WTC11 (cell line): ENCODE results near the gene RNF43. TPM values are rescaled to one million over a fixed set of nuclear protein-coding genes. Genes with fewer than 3 reads are reported as not detected.

ENCODE experiments used
- ATAC-seq: fragments of 200-7000 bp; cut with Tn5 transposase; 2 replicates; pipeline ENCODE4 v1.10.0; 2021; ENCODE audit warnings: mild to moderate bottlenecking, moderate library complexity
- CTCF ChIA-PET: fragments of 300-600 bp; sonication (Branson Sonifier 250); formaldehyde crosslinking; loops from one replicate; lab custom pipeline; 2021; ENCODE audit warnings: antibody characterized with exemption; lab: Charles Lee
- POLR2A ChIA-PET: fragments of 350-600 bp; sonication (Branson Sonifier 250); formaldehyde crosslinking; loops from one replicate; lab custom pipeline; 2021; ENCODE audit warnings: antibody characterized with exemption; lab: Charles Lee
- DNase-seq: peaks from one replicate; pipeline ENCODE4 v3.0.0; 2021; ENCODE audit warnings: low spot score
- H3K27ac Mint-ChIP-seq: 2 replicates; pipeline ENCODE4 v1.8.0; 2021; ENCODE audit warnings: mixed read lengths
- H3K27me3 Mint-ChIP-seq: 2 replicates; pipeline ENCODE4 v1.8.0; 2021; ENCODE audit warnings: low read depth, mild to moderate bottlenecking, moderate library complexity, mixed read lengths
- H3K36me3 Mint-ChIP-seq: 2 replicates; pipeline ENCODE4 v1.8.0; 2021; ENCODE audit warnings: mixed read lengths
- H3K4me1 Mint-ChIP-seq: 2 replicates; pipeline ENCODE4 v1.8.0; 2022; ENCODE audit warnings: mixed read lengths
- H3K4me3 Mint-ChIP-seq: 2 replicates; pipeline ENCODE4 v1.8.0; 2021; ENCODE audit warnings: mild to moderate bottlenecking, moderate library complexity, mixed read lengths
- H3K9me3 Mint-ChIP-seq: 2 replicates; pipeline ENCODE4 v1.8.0; 2021; ENCODE audit warnings: mixed read lengths
- ELF4 ChIP-seq: sonication (generic); formaldehyde crosslinking; IDR thresholded peaks from 2 replicates; pipeline ENCODE4 v1.8.1; 2022; ENCODE audit warnings: low read depth, mild to moderate bottlenecking, moderate library complexity, missing genetic modification reagents
- EMX1 ChIP-seq: fragments of 250-450 bp; sonication (Bioruptor Pico); IDR thresholded peaks from 2 replicates; pipeline ENCODE4 v1.8.0; 2021; ENCODE audit warnings: mild to moderate bottlenecking
- GABPB1 ChIP-seq: sonication (generic); formaldehyde crosslinking; IDR thresholded peaks from 2 replicates; pipeline ENCODE4 v1.8.1; 2023; ENCODE audit warnings: mild to moderate bottlenecking, missing genetic modification reagents
- NFATC4 ChIP-seq: fragments of 250-450 bp; sonication (Bioruptor Pico); IDR thresholded peaks from 2 replicates; pipeline ENCODE4 v1.9.0; 2021; ENCODE audit warnings: mild to moderate bottlenecking
- SOX15 ChIP-seq: fragments of 250-450 bp; sonication (Bioruptor Pico); IDR thresholded peaks from 2 replicates; pipeline ENCODE4 v1.9.0; 2021; ENCODE audit warnings: mild to moderate bottlenecking
- TEAD4 ChIP-seq: sonication (generic); formaldehyde crosslinking; IDR thresholded peaks from 2 replicates; pipeline ENCODE4 v1.8.0; 2022; ENCODE audit warnings: mild to moderate bottlenecking, missing genetic modification reagents
- ZNF317 ChIP-seq: sonication (generic); formaldehyde crosslinking; IDR thresholded peaks from 2 replicates; pipeline ENCODE4 v1.8.1; 2023; ENCODE audit warnings: low read depth, mild to moderate bottlenecking, moderate library complexity, missing genetic modification reagents, borderline replicate concordance
- total RNA-seq: library from RNA; stranded (reverse); gene quantifications from 3 replicates; pipeline ENCODE4 v1.2.3, GENCODE V29; 2021
- TF ChIP-seq, protein P1 (sequence below): sonication (generic); formaldehyde crosslinking; IDR thresholded peaks from 2 replicates; pipeline ENCODE4 v1.8.1; 2023; ENCODE audit warnings: mild to moderate bottlenecking, missing genetic modification reagents, moderate library complexity
- TF ChIP-seq, protein P2 (sequence below): fragments of 250-450 bp; sonication (Bioruptor Pico); IDR thresholded peaks from 2 replicates; pipeline ENCODE4 v1.9.0; 2021; ENCODE audit warnings: moderate library complexity, mild to moderate bottlenecking, inconsistent platforms, borderline replicate concordance
- TF ChIP-seq, protein P3 (sequence below): sonication (generic); formaldehyde crosslinking; IDR thresholded peaks from 2 replicates; pipeline ENCODE4 v1.8.0; 2022; ENCODE audit warnings: missing genetic modification reagents
- TF ChIP-seq, protein P4 (sequence below): sonication (generic); formaldehyde crosslinking; IDR thresholded peaks from 2 replicates; pipeline ENCODE4 v1.8.1; 2023; ENCODE audit warnings: mild to moderate bottlenecking, missing genetic modification reagents
- TF ChIP-seq, protein P5 (sequence below): sonication (generic); formaldehyde crosslinking; IDR thresholded peaks from 2 replicates; pipeline ENCODE4 v1.8.1; 2022; ENCODE audit warnings: low read depth, missing genetic modification reagents, borderline replicate concordance
- TF ChIP-seq, protein P6 (sequence below): fragments of 250-450 bp; sonication (Bioruptor Pico); conservative IDR thresholded peaks from 2 replicates; pipeline ENCODE4 v1.9.0; 2021; ENCODE audit warnings: mild to moderate bottlenecking

Gene RNF43
- total RNA-seq, 1 experiment from 2014 or later: 3.6 TPM

DNA sequence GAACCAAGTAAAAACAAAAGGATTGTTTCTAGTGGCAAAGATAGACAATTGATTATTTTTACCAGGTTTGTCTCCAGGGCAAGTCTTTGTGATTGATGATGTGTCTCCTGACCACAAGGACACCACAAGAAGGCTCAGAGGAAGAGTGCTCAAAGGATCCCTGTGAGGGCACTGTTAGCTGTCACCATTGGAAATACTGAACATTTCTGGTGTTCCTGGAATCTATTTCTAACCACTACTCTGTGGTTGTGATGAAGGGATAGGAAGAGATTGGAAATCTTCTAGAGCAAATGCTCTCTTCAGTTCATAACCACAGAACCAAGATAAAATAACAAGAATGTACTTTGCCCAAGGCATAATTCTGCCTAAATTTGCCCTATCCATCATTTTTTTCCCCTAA lies 15.3 kb downstream of the RNF43 start (continued):
- TF ChIP-seq EMX1 (CRISPR knock-in tag) (no peak), NFATC4 (CRISPR knock-in tag) (no peak)
- TF ChIP-seq, protein P1, sequence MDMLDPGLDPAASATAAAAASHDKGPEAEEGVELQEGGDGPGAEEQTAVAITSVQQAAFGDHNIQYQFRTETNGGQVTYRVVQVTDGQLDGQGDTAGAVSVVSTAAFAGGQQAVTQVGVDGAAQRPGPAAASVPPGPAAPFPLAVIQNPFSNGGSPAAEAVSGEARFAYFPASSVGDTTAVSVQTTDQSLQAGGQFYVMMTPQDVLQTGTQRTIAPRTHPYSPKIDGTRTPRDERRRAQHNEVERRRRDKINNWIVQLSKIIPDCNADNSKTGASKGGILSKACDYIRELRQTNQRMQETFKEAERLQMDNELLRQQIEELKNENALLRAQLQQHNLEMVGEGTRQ (CRISPR knock-in tag): no peak
- TF ChIP-seq, all 79 proteins: peak for 0

DNA sequence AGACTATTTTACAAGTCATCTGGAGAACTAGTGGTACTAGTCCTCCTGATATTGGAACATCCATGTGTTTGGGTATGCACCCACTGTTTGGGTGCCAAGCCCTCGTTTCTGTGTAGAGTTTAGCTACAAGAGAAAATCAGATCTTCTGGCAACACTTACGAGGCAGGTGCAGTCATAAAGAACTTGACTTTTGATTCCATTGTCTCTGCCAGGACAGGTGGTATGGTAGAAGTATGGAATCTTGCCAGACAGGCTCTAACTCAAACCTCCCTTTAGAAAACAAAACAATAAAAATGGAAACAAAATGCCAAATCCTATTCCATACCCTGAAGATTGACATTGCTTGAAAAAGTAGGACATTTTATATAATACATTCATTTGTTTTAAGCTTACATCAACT lies 16.0 kb downstream of the RNF43 start:
- Mint-ChIP-seq H3K4me3 (no peak overlapping the region), H3K27me3 (peaks cover 97% of the 10 kb centered on the region), H3K4me1 (peaks cover 51% of the 10 kb centered on the region), H3K27ac (no peak overlapping the region), H3K9me3 (no peaks in the 10 kb centered on the region), H3K36me3 (no peaks in the 10 kb centered on the region)
- POLR2A ChIA-PET: no interaction called here
- CTCF ChIA-PET: no interaction called here
- no peak for DNase-seq
- ATAC-seq: no peak
- TF ChIP-seq, protein P2, sequence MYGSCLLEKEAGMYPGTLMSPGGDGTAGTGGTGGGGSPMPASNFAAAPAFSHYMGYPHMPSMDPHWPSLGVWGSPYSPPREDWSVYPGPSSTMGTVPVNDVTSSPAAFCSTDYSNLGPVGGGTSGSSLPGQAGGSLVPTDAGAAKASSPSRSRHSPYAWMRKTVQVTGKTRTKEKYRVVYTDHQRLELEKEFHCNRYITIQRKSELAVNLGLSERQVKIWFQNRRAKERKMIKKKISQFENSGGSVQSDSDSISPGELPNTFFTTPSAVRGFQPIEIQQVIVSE: no peak
- TF ChIP-seq, protein P3, sequence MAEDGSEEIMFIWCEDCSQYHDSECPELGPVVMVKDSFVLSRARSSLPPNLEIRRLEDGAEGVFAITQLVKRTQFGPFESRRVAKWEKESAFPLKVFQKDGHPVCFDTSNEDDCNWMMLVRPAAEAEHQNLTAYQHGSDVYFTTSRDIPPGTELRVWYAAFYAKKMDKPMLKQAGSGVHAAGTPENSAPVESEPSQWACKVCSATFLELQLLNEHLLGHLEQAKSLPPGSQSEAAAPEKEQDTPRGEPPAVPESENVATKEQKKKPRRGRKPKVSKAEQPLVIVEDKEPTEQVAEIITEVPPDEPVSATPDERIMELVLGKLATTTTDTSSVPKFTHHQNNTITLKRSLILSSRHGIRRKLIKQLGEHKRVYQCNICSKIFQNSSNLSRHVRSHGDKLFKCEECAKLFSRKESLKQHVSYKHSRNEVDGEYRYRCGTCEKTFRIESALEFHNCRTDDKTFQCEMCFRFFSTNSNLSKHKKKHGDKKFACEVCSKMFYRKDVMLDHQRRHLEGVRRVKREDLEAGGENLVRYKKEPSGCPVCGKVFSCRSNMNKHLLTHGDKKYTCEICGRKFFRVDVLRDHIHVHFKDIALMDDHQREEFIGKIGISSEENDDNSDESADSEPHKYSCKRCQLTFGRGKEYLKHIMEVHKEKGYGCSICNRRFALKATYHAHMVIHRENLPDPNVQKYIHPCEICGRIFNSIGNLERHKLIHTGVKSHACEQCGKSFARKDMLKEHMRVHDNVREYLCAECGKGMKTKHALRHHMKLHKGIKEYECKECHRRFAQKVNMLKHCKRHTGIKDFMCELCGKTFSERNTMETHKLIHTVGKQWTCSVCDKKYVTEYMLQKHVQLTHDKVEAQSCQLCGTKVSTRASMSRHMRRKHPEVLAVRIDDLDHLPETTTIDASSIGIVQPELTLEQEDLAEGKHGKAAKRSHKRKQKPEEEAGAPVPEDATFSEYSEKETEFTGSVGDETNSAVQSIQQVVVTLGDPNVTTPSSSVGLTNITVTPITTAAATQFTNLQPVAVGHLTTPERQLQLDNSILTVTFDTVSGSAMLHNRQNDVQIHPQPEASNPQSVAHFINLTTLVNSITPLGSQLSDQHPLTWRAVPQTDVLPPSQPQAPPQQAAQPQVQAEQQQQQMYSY (CRISPR knock-in tag): no peak
- TF ChIP-seq ELF4 (CRISPR knock-in tag) (no peak), SOX15 (CRISPR knock-in tag) (no peak), TEAD4 (CRISPR knock-in tag) (no peak)

DNA sequence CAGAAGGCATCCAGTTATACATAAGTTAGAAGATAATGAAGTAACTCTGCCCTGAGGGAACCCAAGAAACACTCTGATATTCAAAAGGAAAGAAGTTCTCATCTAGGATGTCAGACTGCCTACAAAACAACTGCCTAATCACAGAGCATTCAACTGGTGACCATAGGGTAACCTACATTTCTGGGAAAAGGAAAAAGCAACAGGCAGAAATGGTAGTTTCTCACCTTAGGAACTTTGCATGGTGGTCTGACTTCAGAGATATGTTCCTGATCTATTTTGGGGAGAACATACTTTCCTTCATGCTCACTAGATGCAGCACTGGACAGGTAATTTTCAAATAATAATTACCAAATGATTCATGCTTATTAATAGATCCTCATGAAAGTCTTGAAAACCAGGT lies 16.5 kb downstream of the RNF43 start:
- no peak for DNase-seq
- no peak for ATAC-seq
- Mint-ChIP-seq H3K36me3 (no peaks in the 10 kb centered on the region), H3K27me3 (peaks cover 97% of the 10 kb centered on the region)
- TF ChIP-seq ZNF317 (CRISPR knock-in tag) (no peak), GABPB1 (no peak)
- TF ChIP-seq, protein P4, sequence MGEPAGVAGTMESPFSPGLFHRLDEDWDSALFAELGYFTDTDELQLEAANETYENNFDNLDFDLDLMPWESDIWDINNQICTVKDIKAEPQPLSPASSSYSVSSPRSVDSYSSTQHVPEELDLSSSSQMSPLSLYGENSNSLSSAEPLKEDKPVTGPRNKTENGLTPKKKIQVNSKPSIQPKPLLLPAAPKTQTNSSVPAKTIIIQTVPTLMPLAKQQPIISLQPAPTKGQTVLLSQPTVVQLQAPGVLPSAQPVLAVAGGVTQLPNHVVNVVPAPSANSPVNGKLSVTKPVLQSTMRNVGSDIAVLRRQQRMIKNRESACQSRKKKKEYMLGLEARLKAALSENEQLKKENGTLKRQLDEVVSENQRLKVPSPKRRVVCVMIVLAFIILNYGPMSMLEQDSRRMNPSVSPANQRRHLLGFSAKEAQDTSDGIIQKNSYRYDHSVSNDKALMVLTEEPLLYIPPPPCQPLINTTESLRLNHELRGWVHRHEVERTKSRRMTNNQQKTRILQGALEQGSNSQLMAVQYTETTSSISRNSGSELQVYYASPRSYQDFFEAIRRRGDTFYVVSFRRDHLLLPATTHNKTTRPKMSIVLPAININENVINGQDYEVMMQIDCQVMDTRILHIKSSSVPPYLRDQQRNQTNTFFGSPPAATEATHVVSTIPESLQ (CRISPR knock-in tag): no peak
- TF ChIP-seq, protein P5, sequence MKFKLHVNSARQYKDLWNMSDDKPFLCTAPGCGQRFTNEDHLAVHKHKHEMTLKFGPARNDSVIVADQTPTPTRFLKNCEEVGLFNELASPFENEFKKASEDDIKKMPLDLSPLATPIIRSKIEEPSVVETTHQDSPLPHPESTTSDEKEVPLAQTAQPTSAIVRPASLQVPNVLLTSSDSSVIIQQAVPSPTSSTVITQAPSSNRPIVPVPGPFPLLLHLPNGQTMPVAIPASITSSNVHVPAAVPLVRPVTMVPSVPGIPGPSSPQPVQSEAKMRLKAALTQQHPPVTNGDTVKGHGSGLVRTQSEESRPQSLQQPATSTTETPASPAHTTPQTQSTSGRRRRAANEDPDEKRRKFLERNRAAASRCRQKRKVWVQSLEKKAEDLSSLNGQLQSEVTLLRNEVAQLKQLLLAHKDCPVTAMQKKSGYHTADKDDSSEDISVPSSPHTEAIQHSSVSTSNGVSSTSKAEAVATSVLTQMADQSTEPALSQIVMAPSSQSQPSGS (CRISPR knock-in tag): no peak
- TF ChIP-seq, protein P6, sequence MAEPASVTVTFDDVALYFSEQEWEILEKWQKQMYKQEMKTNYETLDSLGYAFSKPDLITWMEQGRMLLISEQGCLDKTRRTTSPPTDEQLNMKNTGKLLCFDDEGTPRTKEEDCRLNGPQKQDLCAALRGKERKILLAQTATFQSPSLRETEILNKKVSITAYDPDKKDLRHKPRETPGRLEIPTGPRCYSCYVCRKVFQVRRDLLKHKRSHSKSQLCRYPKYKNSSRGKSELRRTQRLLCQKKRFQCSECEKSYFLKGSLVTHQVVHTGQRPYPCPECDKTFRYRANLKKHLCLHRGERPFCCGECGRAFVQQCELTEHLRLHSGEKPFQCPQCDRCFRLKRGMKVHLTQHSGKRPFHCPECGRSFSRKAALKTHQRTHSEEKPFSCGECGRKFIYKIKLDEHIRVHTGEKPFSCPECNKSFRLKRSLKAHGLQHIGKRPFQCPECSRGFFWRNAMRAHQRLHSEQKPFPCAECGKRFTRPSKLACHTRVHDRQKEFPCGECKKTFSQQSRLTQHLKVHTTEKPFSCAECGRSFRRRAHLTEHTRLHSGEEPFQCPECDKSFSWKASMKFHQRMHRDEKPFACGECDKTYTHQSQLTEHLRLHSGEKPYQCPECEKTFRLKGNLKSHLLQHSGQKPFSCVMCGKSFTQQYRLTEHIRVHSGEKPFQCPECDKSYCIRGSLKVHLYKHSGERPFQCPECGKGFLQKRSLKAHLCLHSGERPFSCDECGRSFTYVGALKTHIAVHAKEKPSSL (CRISPR knock-in tag): no peak
- TF ChIP-seq, all 79 proteins: peak for 0
- Mint-ChIP-seq H3K4me1 (peaks cover 50% of the 10 kb centered on the region), H3K9me3 (no peaks in the 10 kb centered on the region), H3K4me3 (no peak overlapping the region), H3K27ac (no peak overlapping the region)
- ChIA-PET CTCF (no interaction called here), POLR2A (no interaction called here)
